HG03060 (cell line): Measurements from ENCODE around the gene OR6C2.
"Not testable (repeated sequence)": the region's sequence is repeated elsewhere in the genome, so short reads cannot be mapped to it uniquely, and the experiment has no call there.

Source experiments
- ATAC-seq: cut with Tn5 transposase; IDR thresholded peaks from one replicate; pipeline ENCODE4 v1.9.1; 2021; ENCODE audit warnings: low read depth, moderate number of reproducible peaks; ENCODE audit not compliant: unreplicated experiment

OR6C2 gene

GRCh38 chr12:55470088-55470829 is 26.4 kb downstream of the OR6C2 start, which contains the start of gene OR6C70:
TSS of gene OR6C70 (minus strand) at chr12:55470138. CDS start at chr12:55470138, 0 bp downstream.
- ATAC-seq, result no peak

- no peak for ATAC-seq
Observed at GRCh38 chr12:55472264-55472663, 28.4 kb downstream of the OR6C2 start.

- not testable (repeated sequence) for ATAC-seq
Observed at GRCh38 chr12:55479136-55479535, 35.3 kb downstream of the OR6C2 start.

- ATAC-seq, result not testable (repeated sequence)
Observed at GRCh38 chr12:55484284-55484683, 40.4 kb downstream of the OR6C2 start.

GRCh38 chr12:55492078-55492477 is 48.2 kb downstream of the OR6C2 start, which contains the start of gene OR6C68:
TSS of gene OR6C68 (plus strand) at chr12:55492378. CDS start at chr12:55492378, 0 bp downstream.
- ATAC-seq, result no peak

GRCh38 chr12:55495490-55495889 is 51.6 kb downstream of the OR6C2 start:
- no peak for ATAC-seq

GRCh38 chr12:55499231-55499630 is 55.4 kb downstream of the OR6C2 start:
- ATAC-seq, result no peak

GRCh38 chr12:55499810-55500252 is 56.0 kb downstream of the OR6C2 start:
- ATAC-seq, result no peak

- ATAC-seq, result no peak
Observed at GRCh38 chr12:55501601-55502000, 57.7 kb downstream of the OR6C2 start.
